GM12892 (cell line): ENCODE results near the gene PROM1.

Source experiments
- POLR2A ChIP-seq: IDR thresholded peaks from 2 replicates; pipeline ENCODE4 v1.6.1; 2011; ENCODE audit warnings: low read depth, low read length, control low read depth
- POLR2AphosphoS5 ChIP-seq: IDR thresholded peaks from 2 replicates; pipeline ENCODE4 v1.6.1; 2011; ENCODE audit warnings: low read depth, low read length, control low read depth
- TAF1 ChIP-seq: IDR thresholded peaks from 2 replicates; pipeline ENCODE4 v1.6.1; 2011; ENCODE audit warnings: low read depth, mild to moderate bottlenecking, control low read depth, low read length, borderline replicate concordance

DNA sequence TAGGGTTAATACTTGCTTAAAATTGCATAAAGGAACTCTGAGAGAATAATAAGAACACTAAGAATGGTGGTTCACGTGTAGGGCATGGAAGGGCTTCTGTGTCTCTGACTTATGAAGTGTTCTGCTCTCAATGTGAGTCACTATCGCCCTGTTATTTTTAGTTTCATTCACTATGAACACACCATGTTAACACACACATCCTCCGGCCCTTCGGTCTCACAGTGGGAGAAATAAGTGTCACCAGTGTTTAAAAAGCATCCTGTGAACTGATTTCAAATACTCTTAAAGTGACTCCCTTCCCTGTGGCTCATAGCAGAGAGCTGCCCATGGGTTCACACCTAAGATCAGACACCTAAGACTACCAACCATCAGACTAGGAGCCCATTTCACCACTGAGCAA lies 87.0 kb downstream of the PROM1 start:
- TF ChIP-seq TAF1 (no peak), POLR2A (no peak), POLR2AphosphoS5 (no peak)
